Muscle of leg (tissue), 11 donors: ENCODE data around the gene TDRD7. TPM values are rescaled to one million over a fixed set of nuclear protein-coding genes. Genes with fewer than 3 reads are reported as not detected.

Source experiments
- DNase-seq: peaks from one replicate; pipeline ENCODE4 v3.0.0; 2013
- H3K27ac ChIP-seq: one replicate; pipeline ENCODE4 v1.5.1; 2013; ENCODE audit warnings: mild to moderate bottlenecking, low read length, control low read depth
- H3K27me3 ChIP-seq: one replicate; pipeline ENCODE4 v1.6.1; 2013; ENCODE audit warnings: low read length; ENCODE audit not compliant: control insufficient read depth, insufficient read depth
- H3K36me3 ChIP-seq: one replicate; pipeline ENCODE4 v1.6.1; 2013; ENCODE audit warnings: low read length; ENCODE audit not compliant: control insufficient read depth, insufficient read depth
- H3K4me1 ChIP-seq: one replicate; pipeline ENCODE4 v1.6.1; 2013; ENCODE audit warnings: low read length; ENCODE audit not compliant: control insufficient read depth, insufficient read depth
- H3K4me3 ChIP-seq: one replicate; pipeline ENCODE4 v1.5.1; 2013; ENCODE audit warnings: low read length, control low read depth
- H3K9me3 ChIP-seq: replicated peaks from 2 replicates; pipeline ENCODE4 v1.6.1; 2013; ENCODE audit warnings: low read depth, low read length; ENCODE audit not compliant: control insufficient read depth
- WGBS: methylation state at CpG from one replicate; pipeline ENCODE4 v1.1.5; 2013; ENCODE audit warnings: missing lambda C conversion rate; ENCODE audit not compliant: insufficient coverage; 5-methylcytosine and 5-hydroxymethylcytosine counted together
- polyA plus RNA-seq, 8 donors: library from polyadenylated mRNA; unstranded; fragments of 120-200 nt; gene quantifications; one replicate each; pipeline versions ENCODE4 v1.2.1 to v1.2.3, GENCODE V29; 2013; ENCODE audit warnings: inconsistent platforms in 1 of 8, low replicate concordance in 1 of 8; ENCODE audit not compliant: insufficient read length in 8 of 8, insufficient read depth in 1 of 8
- total RNA-seq: library from RNA; stranded (reverse); fragments of 120-200 nt; gene quantifications from one replicate; pipeline ENCODE4 v1.2.4, GENCODE V29; 2013

TDRD7 gene
- total and polyA plus RNA-seq, 9 donors: 2.9 to 4.9 (median 4.3) TPM

- DNase-seq: no peak
- Histone ChIP-seq H3K9me3 (no peaks in the 10 kb centered on the region), H3K27me3 (peaks cover 14% of the 10 kb centered on the region), H3K4me1 (no peaks in the 10 kb centered on the region), H3K27ac (no peak overlapping the region), H3K4me3 (no peak overlapping the region), H3K36me3 (no peaks in the 10 kb centered on the region)
- WGBS: 75% methylated on average over 9 of the region's 9 CpGs
These were observed 102.6 kb downstream of the TDRD7 start for GRCh38 chr9:97514531-97514930.

GRCh38 chr9:97515662-97516061 lies 103.8 kb downstream of the TDRD7 start:
- Histone ChIP-seq H3K9me3 (no peaks in the 10 kb centered on the region), H3K36me3 (no peaks in the 10 kb centered on the region), H3K27me3 (peaks cover 15% of the 10 kb centered on the region), H3K4me3 (no peak overlapping the region), H3K27ac (no peak overlapping the region), H3K4me1 (no peaks in the 10 kb centered on the region)
- no peak for DNase-seq
- 67% methylated on average over 1 of the region's 6 CpGs for WGBS

- Histone ChIP-seq H3K4me1 (no peaks in the 10 kb centered on the region), H3K4me3 (no peak overlapping the region), H3K27me3 (peaks cover 15% of the 10 kb centered on the region), H3K27ac (no peak overlapping the region), H3K9me3 (no peaks in the 10 kb centered on the region), H3K36me3 (no peaks in the 10 kb centered on the region)
- no peak for DNase-seq
- 72% methylated on average over 4 of the region's 8 CpGs for WGBS
These were observed 104.2 kb downstream of the TDRD7 start for GRCh38 chr9:97516111-97516510.

- Histone ChIP-seq H3K27me3 (peaks cover 12% of the 10 kb centered on the region), H3K27ac (no peak overlapping the region), H3K4me1 (peaks cover 6% of the 10 kb centered on the region)
These were observed 105.6 kb downstream of the TDRD7 start for GRCh38 chr9:97517331-97518089.

GRCh38 chr9:97518166-97518908 lies 106.4 kb downstream of the TDRD7 start:
- DNase-seq: no peak
- H3K27ac ChIP-seq: no peak overlapping the region
- peaks cover 6% of the 10 kb centered on the region for H3K4me1 ChIP-seq

More at GRCh38 chr9:97517331-97518089, 105.6 kb downstream of the TDRD7 start:
- Histone ChIP-seq H3K9me3 (no peaks in the 10 kb centered on the region), H3K4me3 (no peak overlapping the region), H3K36me3 (no peaks in the 10 kb centered on the region)
- DNase-seq: no peak
- WGBS: 71% methylated on average over 8 of the region's 14 CpGs

GRCh38 chr9:97518909-97519307 lies 107.0 kb downstream of the TDRD7 start:
- Histone ChIP-seq H3K4me3 (no peak overlapping the region), H3K27ac (no peak overlapping the region)

More at GRCh38 chr9:97518166-97518908, 106.4 kb downstream of the TDRD7 start:
- Histone ChIP-seq H3K36me3 (no peaks in the 10 kb centered on the region), H3K27me3 (peaks cover 12% of the 10 kb centered on the region), H3K4me3 (no peak overlapping the region), H3K9me3 (no peaks in the 10 kb centered on the region)
- WGBS: 56% methylated on average over 5 of the region's 9 CpGs

GRCh38 chr9:97519441-97519970 lies 107.6 kb downstream of the TDRD7 start:
- H3K4me1 ChIP-seq: peaks cover 6% of the 10 kb centered on the region
- H3K9me3 ChIP-seq: no peaks in the 10 kb centered on the region
- peaks cover 12% of the 10 kb centered on the region for H3K27me3 ChIP-seq
- DNase-seq: no peak
- no peak overlapping the region for H3K27ac ChIP-seq
- WGBS: 67% methylated on average over 9 of the region's 11 CpGs
- no peaks in the 10 kb centered on the region for H3K36me3 ChIP-seq
- H3K4me3 ChIP-seq: no peak overlapping the region

More at GRCh38 chr9:97518909-97519307, 107.0 kb downstream of the TDRD7 start:
- Histone ChIP-seq H3K9me3 (no peaks in the 10 kb centered on the region), H3K4me1 (peaks cover 6% of the 10 kb centered on the region), H3K27me3 (peaks cover 12% of the 10 kb centered on the region), H3K36me3 (no peaks in the 10 kb centered on the region)
- 5% methylated on average over 5 of the region's 6 CpGs for WGBS
- peak; percentile 56 for DNase-seq

GRCh38 chr9:97521576-97522333 lies 109.9 kb downstream of the TDRD7 start:
- peaks cover 9% of the 10 kb centered on the region for H3K4me1 ChIP-seq
- DNase-seq: no peak

GRCh38 chr9:97524424-97524823 lies 112.5 kb downstream of the TDRD7 start:
- Histone ChIP-seq H3K27ac (no peak overlapping the region), H3K36me3 (peaks cover 3% of the 10 kb centered on the region), H3K4me1 (peaks cover 30% of the 10 kb centered on the region), H3K27me3 (peaks cover 2% of the 10 kb centered on the region), H3K4me3 (no peak overlapping the region), H3K9me3 (no peaks in the 10 kb centered on the region)
- DNase-seq: no peak
- WGBS: no CpG with 5 or more reads among the region's 4 CpGs

More at GRCh38 chr9:97521576-97522333, 109.9 kb downstream of the TDRD7 start:
- Histone ChIP-seq H3K4me3 (no peak overlapping the region), H3K9me3 (no peaks in the 10 kb centered on the region), H3K36me3 (peaks cover 3% of the 10 kb centered on the region), H3K27ac (no peak overlapping the region), H3K27me3 (peaks cover 12% of the 10 kb centered on the region)
- 82% methylated on average over 4 of the region's 10 CpGs for WGBS
